PFSK-1 (cell line): ENCODE results near the gene CHRNB1.

Experiments used
- FOXP2 ChIP-seq: optimal IDR thresholded peaks from 2 replicates; pipeline ENCODE3; 2011; ENCODE audit warnings: borderline replicate concordance, control low read depth, inconsistent platforms; ENCODE audit not compliant: insufficient read depth; ENCODE audit errors: extremely low read length, extremely low read depth
- POLR2AphosphoS5 ChIP-seq: IDR thresholded peaks from 2 replicates; pipeline ENCODE4 v1.6.1; 2012; ENCODE audit warnings: low read depth, mild to moderate bottlenecking, control low read depth, low read length, moderate library complexity
- SIN3A ChIP-seq: IDR thresholded peaks from 2 replicates; pipeline ENCODE4 v1.6.1; 2012; ENCODE audit warnings: mild to moderate bottlenecking, low read length, moderate library complexity, borderline replicate concordance; ENCODE audit not compliant: insufficient read depth
- TAF1 ChIP-seq: IDR thresholded peaks from 2 replicates; pipeline ENCODE4 v1.6.1; 2012; ENCODE audit warnings: low read length, control low read depth, borderline replicate concordance; ENCODE audit not compliant: insufficient read depth
- TF ChIP-seq, protein P1 (sequence below), 2 experiments: IDR thresholded peaks; 2 replicates each; pipeline versions ENCODE4 v1.6.1 to v1.8.0; 2011 to 2012; ENCODE audit warnings: low read depth in 2 of 2, low read length in 2 of 2, control low read depth in 1 of 2, inconsistent platforms in 1 of 2, mild to moderate bottlenecking in 1 of 2, moderate library complexity in 1 of 2; ENCODE audit not compliant: insufficient read depth in 1 of 2

The CHRNB1 gene

DNA sequence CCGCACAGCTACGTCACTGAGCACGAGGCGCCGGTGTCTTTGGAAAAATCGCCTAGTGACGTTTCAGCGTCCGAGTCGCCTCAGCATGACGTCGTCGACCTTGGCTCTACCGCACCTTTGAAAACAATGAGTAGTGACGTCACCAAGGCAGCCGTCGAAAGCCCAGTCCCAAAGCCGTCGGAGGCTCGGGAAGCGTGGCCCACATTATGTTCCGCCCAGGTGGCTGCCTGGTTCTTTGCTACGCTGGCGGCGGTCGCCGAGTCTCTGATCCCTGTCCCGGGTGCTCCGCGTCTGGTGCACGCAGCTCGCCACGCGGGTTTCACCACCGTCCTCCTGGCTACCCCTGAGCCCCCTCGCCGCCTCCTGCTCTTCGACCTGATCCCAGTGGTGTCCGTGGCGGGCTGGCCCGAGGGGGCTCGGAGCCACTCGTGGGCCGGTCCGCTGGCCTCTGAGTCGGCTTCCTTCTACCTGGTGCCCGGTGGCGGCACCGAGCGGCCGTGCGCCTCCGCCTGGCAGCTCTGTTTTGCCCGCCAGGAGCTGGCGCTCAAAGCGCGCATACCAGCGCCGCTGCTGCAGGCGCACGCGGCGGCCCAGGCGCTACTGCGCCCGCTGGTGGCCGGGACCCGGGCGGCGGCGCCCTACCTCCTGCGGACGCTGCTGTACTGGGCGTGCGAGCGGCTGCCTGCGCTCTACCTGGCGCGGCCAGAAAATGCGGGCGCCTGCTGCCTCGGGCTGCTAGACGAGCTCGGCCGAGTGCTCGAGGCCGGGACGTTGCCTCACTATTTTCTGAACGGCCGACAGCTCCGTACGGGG lies 8.1 kb upstream of the CHRNB1 start:
- no peak for TF ChIP-seq FOXP2
- TF ChIP-seq, protein P1, sequence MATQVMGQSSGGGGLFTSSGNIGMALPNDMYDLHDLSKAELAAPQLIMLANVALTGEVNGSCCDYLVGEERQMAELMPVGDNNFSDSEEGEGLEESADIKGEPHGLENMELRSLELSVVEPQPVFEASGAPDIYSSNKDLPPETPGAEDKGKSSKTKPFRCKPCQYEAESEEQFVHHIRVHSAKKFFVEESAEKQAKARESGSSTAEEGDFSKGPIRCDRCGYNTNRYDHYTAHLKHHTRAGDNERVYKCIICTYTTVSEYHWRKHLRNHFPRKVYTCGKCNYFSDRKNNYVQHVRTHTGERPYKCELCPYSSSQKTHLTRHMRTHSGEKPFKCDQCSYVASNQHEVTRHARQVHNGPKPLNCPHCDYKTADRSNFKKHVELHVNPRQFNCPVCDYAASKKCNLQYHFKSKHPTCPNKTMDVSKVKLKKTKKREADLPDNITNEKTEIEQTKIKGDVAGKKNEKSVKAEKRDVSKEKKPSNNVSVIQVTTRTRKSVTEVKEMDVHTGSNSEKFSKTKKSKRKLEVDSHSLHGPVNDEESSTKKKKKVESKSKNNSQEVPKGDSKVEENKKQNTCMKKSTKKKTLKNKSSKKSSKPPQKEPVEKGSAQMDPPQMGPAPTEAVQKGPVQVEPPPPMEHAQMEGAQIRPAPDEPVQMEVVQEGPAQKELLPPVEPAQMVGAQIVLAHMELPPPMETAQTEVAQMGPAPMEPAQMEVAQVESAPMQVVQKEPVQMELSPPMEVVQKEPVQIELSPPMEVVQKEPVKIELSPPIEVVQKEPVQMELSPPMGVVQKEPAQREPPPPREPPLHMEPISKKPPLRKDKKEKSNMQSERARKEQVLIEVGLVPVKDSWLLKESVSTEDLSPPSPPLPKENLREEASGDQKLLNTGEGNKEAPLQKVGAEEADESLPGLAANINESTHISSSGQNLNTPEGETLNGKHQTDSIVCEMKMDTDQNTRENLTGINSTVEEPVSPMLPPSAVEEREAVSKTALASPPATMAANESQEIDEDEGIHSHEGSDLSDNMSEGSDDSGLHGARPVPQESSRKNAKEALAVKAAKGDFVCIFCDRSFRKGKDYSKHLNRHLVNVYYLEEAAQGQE (IDR thresholded peaks at IDR 0.05; ENCODE audit: insufficient read depth in 1 of 2, low read depth in 2 of 2, low read length in 2 of 2), result no peak
- TF ChIP-seq SIN3A, result no peak
- no peak for TF ChIP-seq TAF1
- no peak for TF ChIP-seq POLR2AphosphoS5

DNA sequence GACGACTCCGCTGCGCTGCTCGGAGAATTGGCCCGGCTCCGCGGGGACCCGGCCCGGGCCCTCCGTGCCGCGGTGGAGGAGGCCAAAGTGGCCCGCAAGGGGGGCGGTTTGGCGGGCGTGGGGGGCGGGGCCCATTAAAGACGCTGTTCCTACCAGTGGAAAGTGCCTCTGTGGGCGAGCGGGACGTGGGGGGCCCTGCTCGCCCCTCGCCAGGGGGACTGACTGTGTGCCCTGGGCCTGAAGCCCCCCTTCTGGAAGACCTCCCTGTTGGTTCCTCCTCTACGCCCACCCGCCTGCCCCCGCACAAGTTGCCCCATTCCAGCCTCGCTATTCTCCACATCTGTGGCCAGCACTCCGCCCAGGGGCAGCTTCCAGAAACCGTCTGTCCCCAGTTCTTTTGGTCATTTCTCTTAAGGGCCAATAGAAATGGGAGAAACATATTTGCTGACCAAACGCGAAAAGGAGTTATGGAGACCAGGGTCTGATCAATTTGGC lies 7.4 kb upstream of the CHRNB1 start:
- TF ChIP-seq, protein P1 (IDR thresholded peaks at IDR 0.05; ENCODE audit: insufficient read depth in 1 of 2, low read depth in 2 of 2, low read length in 2 of 2), result no peak
- TF ChIP-seq SIN3A (no peak), POLR2AphosphoS5 (no peak), FOXP2 (no peak), TAF1 (no peak)

DNA sequence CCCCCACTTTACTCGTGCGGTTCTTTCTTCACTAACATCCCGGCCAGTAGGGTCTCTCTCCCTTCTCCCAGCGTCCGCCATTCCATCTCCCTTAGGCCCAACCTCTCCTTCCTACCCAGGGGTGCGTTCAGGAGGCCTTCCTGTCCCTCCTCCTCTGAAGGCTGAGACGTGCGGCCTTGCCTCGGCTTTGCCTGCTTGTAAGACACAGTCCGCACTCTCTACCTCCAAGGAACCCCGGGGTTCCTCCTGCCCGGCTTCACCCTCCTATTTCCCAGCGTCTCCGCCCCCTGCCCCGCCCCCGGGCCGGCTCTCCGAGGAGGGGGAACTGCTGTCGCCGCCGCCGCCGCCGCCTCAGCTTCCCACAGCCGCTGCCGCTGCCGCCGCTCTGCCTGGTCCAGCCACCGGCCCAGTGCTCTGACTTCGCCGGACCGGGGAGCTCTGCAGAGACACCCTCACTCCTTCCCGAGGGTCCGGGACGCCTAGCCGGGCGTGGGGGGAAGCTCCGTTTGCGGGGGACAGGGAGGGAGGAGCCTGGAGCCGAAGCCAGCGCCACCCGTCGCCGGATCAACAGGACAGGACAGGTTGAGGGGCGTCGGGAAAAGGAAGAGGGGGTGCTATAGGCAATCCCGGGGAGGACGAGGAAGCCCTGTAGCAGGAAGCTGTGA lies 6.8 kb upstream of the CHRNB1 start:
- TF ChIP-seq TAF1 (no peak), POLR2AphosphoS5 (no peak), FOXP2 (no peak), SIN3A (no peak)
- TF ChIP-seq, protein P1 (IDR thresholded peaks at IDR 0.05; ENCODE audit: insufficient read depth in 1 of 2, low read depth in 2 of 2, low read length in 2 of 2), result no peak

DNA sequence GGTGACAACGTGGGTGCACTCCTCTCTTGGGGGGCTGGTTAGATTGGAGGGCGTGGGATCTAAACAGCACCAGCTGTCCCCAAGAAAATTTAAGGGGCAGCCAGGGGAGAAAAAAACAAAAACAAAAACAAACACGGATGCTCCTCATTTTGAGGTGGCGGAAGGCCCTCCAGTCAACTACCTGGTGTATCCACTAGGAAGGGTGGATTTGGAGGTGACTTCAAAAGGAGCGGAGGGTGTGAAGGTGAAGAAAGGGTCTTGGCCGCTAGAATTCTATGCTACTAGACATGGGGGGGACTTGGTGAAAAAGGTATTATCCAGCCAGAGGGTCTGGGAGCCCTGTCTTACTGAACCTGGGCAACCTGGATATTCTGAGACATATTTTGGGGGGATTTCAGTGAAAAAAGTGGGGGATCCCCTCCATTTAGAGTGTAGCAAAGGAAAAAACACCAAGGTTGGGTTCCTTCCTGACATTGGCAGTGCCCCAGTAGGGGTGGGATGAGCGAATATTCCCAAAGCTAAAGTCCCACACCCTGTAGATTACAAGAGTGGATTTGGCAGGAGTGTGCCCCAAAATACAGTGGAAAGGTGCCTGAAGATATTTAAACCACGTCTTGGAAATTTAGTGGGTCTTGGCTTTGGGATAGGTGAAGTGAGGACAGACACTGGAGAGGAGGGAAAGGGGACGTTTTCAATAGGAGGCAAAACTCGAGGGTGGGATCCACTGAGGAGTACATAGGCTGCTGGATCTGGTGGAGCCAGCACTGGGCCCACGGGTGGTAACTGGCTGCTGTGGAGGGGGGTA lies 6.0 kb upstream of the CHRNB1 start:
- TF ChIP-seq FOXP2 (no peak), POLR2AphosphoS5 (no peak), SIN3A (no peak), TAF1 (no peak)
- TF ChIP-seq, protein P1 (IDR thresholded peaks at IDR 0.05; ENCODE audit: insufficient read depth in 1 of 2, low read depth in 2 of 2, low read length in 2 of 2), result no peak
